Activated naive CD4-positive, alpha-beta T cell treated with anti-CD3 and anti-CD28 coated beads, Interleukin-2, amount 50 U/mL, for 16 hours (primary cell): Measurements from ENCODE around the gene DOCK9.

Experiments
- DNase-seq: peaks from one replicate; pipeline ENCODE4 v3.0.0-alpha.2; 2020

The DOCK9 gene

DNA sequence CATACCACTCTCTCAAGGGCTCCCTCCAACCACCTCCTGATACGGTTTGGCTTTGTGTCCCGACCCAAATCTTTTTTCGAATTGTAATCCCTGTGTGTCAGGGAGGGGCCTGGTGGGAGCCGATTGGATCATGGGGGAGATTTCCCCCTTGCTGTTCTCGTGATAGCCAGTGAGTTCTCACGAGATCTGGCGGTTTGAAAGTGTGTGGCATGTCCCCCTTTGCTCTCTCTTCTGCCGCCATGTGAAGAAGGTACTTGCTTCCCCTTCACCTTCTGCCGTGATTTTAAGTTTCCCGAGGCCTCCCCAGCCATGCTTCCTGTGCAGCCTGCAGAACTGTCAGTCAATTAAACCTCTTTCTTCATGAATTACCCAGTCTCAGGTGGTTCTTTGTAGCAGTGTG lies 190.7 kb downstream of the DOCK9 start:
- DNase-seq: no peak

DNA sequence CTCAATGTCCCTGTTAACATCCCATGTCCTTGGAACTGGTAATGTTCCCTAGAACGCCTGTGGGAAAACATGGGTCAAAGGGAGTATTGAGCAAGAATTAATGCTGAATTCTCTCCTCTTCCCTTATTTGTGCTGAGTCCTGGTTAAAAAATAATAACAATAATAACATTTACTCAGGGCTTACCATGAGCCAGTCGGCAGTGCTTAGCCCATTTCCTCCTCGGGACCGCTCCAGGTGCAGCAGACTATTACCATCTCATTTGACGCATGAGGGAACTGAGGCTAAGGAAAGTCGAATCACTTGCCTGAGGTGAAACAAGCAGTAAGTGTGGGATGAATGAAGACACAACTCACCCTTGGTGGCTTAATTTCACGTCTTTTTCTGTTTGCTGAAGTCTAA lies 191.8 kb downstream of the DOCK9 start:
- no peak for DNase-seq

DNA sequence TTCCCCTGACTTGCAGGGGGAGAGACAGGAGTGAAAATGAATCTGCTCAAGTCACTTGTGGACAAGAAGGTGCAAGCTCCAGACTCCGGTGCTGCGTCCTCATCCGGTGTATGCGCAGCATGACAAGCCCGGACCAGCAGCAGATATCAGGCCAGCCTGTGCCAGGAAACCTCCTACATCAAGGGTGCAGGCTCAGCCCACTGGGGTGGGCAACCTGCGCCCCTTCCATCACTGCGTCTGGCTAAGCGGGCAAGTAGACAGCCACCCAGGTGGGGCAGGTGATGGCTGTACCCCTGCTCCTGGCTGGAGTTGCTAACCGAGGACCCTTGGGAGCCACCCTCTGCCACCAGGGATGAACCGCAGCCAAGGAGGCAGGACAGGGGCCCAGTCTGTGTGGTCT lies 192.5 kb downstream of the DOCK9 start:
- DNase-seq: no peak

DNA sequence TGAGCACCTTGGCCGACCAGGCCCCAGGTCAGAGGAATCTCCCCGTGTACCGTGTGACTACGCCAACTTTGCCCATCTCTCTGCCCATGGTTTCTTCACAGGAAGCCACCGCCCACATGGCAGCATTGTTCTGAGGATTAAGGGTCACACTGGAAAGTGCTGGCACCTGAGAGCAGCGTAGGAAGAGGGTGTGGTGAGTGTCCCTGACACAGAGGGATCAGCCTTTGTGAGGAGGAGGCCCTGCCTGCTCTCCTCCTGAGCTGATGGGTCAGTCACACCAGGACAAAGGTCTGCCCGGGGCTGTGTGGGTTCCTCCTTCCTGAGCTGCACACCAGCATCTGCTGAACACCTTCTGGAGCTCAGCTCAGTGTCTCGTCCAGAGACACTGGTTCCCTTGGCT lies 193.2 kb downstream of the DOCK9 start:
- no peak for DNase-seq

DNA sequence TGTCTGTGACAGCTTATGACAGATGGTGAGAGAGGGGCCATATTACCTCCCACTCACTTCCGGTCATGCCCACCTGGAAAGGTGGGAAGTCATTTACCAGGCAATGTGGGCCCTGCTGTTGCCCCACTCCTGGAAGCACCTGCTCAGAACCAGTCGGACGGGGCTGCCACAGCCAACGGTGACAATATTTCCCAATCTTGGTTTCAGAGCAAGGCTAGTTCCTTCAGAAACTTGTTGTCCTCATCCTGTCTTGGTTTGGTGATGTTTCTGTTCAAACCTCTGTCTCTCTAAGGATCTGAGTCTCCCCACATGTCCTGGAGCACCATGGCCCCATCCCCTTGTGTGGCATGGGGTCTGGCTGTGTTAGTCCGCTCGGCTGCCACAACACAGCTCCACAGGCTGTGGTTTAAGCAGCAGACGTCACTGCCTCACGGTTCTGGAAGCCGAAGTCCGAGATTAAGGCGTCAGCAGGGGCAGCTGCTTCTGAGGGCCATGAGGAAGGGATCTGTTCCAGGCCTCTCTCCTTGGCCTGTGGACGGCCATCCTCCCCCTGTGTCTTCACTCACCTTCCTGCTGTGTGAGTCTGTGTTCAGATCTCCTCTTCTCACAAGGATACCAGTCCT lies 193.9 kb downstream of the DOCK9 start:
- no peak for DNase-seq

DNA sequence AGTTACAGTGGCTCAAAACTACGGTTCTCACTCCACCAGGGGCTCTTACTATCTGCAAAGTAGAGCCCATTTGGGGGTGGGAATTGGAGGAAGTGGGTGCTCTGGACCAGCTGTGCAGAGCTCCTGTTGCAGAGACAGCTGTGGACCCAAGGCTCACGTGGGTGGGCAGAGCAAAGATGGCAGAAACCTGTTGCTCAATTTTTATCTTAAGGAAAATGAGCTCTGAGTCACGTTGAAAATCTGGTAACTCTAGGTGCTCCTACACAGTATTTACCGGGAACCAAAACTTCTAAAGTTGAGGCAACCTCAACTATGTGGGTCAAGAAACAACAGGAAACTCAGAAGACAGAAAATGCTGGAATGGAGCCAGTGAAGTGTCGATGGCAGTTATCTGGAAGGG lies 195.2 kb downstream of the DOCK9 start:
- no peak for DNase-seq

DNA sequence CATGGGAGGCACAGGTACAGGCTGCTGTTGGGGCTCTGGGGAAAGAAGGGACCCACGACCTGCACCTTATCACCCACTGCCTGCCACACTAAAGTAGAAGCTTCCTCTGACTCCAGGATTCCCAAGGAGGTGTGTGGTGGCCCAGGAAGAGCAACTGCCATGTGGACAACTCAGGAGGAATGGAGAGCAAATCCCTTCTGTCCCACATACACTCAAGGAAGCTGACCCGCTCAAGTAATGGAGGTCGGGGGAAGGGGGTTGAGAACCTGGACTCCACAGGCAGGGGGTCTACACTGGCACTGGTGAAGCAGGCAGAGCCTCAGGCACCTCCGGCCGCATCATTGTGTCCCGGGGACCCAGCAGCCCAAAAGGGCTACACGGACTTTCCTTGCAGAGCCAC lies 196.0 kb downstream of the DOCK9 start:
- no peak for DNase-seq

DNA sequence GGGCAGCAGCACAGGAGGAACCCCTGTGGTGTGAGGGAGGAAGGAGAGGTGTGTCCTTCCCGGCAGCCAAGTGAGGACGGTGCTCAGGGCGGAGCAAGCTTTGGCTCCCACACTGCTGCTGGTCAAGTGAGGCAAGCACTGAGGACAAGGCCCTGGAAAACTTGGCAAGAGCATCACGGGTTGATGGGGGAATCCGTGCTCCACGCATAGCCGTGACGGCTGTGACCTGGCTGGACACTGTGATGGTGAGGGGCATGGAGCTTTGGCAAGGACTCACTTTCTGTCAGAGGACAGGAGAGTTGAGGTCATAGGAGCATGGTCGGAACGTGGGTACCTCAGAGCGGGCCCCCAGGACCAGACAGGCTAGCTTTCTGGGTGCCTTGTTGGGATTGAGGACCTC lies 196.4 kb downstream of the DOCK9 start:
- no peak for DNase-seq

DNA sequence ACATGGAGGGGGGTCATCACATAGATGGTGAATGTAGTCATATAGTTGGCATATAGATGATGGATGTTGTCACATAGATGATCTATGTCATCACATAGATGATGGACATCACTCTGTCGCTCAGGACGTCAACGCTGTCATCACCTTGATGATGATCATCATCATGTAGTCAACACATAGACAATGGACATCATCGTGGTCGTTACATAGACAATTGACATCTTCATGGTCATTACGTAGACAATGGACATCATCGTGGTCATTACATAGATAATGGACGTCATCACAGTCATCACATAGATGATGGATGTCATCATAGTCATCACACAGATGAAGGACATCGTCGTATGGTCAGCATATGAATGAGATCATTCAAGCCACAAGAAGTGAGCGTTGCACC lies 196.8 kb downstream of the DOCK9 start:
- DNase-seq: no peak

DNA sequence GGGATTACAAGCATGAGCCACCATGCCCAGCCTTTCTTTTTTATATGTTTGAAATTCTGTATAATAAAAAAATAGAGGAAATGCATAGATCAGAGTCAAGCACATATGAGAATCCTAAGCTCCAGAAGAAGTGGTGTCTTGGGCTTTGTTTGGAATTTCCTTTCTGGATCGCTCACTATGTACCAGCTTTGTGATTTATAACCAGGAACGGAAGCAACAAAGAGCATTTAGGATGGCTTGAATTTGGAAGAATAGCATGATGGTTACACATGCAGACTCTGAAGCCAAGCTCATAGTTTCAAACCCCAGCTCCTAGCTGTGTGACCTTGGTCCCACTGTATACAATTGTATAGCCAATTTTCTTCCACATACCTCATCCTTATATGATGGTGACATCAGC lies 197.4 kb downstream of the DOCK9 start:
- no peak for DNase-seq

DNA sequence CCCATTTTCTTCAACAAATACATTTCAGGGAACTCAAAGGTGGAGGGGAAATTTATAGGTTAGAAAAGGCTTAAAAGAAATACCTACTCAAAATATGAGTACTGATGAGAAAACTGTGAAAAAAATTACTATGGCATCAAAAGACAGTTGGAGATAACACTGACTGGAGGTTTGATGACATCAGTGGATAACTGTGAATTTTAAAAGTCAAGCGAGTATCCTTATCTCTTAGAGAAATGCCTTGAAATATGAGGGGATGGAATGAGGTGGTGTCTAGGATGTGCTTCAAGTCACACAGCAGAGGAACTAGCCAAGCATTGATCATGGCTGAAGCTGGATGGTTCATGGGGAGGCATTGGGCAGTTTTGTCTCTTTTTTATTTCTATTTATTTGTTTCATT lies 198.2 kb downstream of the DOCK9 start:
- DNase-seq: no peak

DNA sequence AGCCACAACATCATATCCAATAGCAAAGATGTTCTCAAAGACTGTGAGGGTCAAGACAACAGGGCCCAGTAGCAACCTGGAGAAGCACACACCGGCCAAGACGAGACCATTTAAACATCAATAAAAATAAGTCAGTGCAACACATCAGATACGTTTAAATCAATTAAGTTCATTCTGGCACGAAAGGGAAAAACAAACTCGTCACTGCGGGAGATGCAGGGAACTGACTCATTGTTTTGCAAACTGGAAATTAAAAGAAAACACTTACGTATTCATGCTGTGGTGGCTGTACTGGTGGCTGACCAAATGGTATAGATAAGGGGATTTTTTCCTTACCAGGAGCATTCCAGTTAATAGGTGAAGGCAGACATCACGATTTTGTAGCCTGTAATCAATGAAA lies 199.1 kb downstream of the DOCK9 start:
- no peak for DNase-seq

DNA sequence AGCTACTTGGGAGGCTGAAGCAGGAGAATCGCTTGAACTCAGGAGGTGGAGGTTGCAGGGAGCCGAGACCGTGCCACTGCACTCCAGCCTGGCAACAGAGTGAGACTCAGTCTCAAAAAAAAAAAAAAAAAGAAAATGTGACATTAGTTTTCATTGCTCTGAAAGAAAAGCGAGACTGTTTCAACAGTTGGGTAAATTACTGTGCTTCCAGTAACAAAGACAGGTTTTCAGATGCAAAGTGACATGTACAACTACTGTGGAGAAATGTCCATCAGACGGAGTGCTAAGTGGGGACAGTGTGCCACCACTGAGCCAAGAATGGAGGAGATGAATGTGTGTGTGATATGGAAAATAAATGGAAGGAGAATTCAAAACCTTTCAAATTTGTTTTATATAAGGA lies 201.2 kb downstream of the DOCK9 start:
- no peak for DNase-seq

DNA sequence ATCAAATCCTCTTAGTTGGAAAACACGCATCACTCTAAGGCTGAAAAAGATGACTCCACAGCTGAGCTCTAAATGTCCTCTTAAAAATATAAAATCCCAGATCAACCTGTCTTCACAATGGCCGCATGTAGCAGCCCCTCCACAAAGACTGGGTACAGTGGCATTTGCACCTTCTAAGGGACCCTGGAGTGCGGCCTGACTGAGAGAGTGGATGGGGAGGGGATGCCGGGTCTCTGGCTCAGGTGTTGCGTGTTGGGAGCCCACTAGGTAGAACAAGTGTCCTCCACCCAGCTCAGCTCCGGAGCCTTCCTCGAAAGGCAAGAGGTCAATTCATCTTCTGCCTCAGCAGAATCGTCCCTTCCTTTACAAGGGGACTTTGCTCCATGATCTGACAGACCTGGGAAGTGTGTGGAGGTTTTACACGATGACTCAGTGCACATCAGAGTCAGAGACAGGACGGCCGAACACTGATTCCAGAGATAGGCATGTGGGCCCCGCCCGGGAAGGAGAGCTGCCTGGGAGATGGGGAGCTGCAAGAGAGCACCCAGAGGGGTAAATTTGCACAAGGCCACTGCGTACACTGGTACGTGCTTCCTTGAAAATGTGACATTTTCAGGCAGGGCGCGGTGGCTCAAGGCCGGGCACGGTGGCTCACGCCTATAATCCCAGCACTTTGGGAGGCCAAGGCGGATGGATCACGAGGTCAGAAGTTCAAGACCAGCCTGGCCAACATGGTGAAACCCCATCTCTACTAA lies 201.8 kb downstream of the DOCK9 start:
- DNase-seq: no peak

DNA sequence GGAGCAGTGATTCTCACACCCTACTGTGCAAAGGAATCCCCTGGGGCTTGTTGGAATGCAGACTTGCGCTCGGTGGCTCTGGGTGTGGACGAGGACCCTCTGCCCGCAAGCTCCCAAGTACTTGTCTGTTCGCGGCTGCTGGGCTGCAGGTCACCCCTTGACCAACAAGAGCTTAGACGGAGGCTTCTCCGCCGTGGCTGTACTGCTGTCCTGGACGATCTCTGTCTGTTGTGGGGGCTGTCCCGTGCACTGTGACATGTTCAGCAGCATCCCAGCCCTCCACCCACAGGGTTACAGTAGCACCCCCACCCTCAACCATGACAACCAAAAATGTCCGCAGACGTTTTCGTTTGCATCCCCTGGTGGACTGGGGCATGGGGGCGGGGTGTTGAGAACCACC lies 202.5 kb downstream of the DOCK9 start:
- DNase-seq: no peak

DNA sequence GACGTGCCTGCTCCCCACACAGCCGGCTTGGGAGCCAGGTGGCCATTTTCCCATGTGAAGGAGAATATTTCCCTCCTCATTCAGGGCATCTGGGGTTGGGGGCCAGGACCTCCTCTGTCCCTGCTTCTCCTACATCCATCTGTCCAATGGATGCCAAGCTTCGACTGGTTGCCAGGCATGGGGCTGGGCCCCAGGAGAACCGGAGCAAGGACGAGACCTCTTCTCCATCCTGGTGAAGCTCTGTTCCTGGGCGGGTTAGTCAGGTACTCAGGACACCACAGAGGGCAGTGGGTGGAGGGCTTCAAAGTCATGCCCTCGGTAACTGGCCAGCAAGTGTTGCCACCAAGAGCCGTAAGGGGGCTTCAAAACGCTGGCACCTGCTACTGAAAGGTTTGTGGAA lies 203.1 kb downstream of the DOCK9 start:
- no peak for DNase-seq

DNA sequence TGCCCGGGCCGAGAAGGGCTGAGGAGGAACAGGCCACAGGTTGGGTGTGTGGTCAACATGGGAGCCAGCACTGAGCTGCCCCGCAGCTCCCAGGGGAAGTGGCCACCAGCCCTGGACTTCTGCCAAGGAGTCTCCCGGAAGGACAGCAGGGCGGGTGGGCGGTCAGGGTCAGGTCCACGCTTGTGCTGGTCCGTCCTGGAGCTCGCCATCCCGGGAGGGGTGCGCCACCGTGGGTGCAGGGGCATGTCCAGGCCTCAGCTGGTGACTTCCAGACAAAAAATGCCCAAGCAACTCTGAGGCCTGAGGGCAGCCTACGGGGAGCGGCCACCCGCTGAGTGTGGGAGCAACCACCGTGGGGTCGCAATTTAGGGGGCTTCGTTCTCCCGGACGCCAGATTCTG lies 203.9 kb downstream of the DOCK9 start:
- no peak for DNase-seq

DNA sequence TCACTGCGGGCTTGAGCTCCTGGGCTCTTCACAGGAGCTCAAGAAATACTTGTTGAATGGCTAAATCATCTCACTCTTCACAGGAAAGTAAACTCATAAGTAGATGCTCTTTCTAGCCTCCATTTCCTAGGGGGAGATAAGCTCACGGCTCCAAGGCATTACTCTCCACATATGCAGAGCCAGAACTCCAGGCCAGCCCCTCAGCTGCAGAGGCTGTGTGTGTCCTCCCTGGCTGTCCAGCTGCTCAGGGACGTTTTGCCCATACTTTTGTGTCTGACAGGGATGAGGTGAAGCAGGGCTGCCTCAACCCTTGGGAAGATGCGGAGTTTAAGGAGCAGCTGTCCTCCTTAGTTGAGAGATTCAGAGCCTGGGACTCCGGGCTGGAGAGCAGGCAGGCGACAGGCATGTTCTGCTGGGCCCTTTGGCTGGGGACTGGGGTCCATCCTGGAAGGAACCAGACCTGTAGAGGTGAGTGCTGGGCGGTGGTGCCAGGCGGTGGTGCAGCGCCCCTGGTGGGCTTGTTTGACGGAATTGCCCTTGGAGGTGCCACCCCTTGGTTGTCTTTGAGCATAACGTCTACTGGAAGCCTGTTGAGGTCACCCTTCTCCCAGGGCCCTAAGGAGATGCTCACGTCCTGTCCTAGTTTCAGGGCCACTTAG lies 204.9 kb downstream of the DOCK9 start:
- DNase-seq: no peak

DNA sequence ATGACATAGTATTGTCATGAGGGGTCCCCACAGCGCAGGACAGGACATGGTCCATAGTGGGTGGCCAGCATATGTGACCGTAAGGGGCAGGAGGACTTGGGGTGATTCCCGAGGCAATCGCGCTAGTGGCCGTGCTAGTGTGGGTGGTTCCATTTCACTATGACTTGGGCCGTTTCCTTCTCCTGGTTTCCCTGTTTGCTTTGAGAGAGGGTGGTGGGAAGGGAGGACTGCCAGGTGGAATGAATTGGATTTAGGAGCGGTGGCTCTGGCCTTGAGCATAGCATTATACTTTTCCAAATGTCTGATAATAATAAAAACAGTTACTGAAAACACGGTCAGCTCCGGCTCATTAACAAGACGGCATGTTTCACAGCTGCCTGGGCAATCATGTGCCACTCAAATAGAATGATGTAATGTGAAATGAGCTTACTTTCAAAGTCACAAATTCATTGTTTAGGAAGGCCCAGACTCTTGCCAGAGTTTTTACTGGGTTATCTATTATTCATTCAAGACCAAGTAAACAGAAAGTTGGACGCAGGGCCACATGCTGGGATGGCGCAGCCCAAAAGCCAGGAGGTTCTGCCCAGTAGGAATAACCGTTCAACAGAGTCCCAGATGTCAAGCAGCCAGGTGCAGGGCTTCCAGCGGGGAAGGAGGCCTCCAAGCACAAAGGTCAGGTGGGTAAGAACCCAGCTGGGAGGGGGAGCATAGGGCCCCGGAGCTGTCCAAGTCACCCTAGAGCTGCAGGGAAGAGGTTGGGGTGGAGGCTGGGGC lies 205.8 kb downstream of the DOCK9 start:
- no peak for DNase-seq

DNA sequence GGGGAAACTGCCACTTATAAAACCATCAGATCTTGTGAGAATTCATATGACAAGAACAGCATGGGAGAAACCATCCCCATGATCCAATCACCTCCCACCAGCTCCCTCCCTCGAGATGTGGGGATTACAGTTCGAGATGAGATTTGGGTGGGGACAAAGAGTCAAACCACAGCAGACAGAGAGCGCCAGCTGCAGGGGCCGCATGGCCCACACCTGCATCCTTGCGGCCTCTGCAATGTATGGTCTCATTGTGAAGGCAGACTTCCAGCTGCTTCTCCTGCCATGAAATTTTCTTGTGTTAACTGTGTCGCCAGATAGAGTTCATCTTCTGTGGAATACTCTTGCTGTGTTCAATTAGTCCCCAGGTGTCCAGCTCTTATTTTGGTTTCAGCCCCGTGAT lies 208.1 kb downstream of the DOCK9 start:
- no peak for DNase-seq

DNA sequence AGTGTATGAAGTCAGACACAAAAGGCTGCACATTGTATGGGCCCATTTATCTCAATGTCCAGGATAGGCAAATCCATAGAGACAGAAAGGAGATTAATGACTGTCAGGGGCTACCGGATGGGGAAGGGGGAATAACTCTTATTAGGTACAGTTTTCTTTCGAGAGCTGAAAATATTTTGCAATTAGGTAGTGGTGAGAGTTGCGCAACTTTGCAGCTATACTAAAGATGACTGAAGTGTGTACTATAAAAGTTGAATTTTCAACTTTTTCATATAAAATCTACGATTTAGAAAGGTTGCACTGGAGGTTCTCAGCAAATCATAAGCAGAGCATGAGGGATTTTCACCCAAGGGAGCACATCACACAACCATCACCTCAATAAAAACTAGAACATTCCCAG lies 209.3 kb downstream of the DOCK9 start:
- no peak for DNase-seq

DNA sequence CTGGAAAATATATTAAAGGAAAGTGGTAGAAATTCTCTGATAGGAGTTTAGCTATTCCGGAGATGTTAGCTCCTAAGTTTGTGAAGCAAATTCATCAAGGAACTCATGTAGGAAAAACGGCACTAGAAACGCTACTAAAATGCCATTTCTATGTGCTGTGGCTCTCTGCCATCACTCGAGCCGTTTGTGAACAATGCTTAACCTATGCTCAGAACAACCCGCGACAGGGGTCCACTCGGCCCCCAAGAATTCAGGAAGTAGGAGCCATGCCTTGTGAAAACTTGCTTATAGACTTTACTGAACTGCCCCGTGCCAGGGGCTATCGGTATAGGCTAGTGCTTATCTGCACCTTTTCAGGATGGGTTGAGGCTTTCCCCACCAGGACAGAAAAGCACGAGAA lies 211.2 kb downstream of the DOCK9 start:
- no peak for DNase-seq

DNA sequence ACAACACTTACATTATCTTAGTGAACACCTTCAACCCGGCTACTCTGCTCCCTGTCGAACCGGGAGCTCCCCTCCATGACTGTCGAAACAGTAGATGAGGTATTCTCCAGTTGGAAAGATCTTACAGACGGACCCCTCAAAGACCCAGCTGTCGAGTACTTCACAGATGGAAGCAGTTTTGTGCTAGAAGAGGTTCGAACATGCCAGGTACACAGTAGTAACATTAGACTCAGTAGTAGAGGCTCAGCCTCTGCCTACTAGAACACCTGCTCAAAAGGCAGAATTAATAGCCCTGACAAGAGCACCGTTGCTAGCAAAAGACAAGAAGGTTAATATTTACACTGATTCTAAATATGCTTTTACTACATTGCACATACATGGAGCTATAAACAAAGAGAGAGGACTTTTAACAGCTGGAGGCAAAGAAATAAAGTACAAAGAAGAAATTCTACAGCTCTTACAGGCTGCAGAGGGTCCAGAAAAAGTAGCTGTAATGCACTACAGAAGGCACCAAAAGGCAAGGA lies 211.8 kb downstream of the DOCK9 start:
- no peak for DNase-seq
